SIG-M5 treated with dmso at 0.1 percent for 504 hours (cell line): Measurements from ENCODE around the gene WNT7B.

Source experiments
- DNase-seq: peaks from one replicate; lab custom pipeline; 2025; ENCODE audit not compliant: unreplicated experiment; lab: John Stamatoyannopoulos, UW

WNT7B gene

GRCh38 chr22:45891996-45892621 is 84.9 kb downstream of the WNT7B start:
- no peak for DNase-seq

DNA sequence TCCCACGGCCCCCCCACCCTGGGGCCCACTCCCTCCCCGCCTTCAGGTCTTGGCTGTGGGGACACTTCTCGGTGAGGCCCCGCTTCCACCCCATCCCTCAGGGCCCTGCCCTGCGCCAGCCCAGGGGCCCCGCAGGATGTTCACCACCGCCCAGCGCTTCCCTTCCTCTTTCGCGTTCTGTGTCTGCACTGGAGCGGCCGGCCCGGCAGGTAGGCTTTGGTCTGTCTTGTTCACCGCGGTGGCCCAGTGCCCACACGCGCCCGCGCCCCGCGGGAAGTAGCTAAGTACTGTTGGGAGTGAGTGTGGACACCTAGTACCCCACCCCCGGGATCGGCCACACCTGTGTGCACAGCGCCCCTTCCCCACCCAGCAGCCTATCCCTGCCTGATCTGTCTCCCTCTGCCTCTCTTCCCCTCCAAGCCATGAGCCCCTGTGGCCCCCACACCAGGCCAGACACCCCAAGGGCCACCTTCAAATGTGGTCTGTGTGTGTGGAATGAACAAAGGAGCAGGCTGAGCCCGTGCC is 85.4 kb downstream of the WNT7B start:
- DNase-seq: no peak

- no peak for DNase-seq
Measured at GRCh38 chr22:45891021-45891421, 85.9 kb downstream of the WNT7B start.

- no peak for DNase-seq
Measured at GRCh38 chr22:45890351-45890635, 86.7 kb downstream of the WNT7B start.

GRCh38 chr22:45889539-45890350 is 87.2 kb downstream of the WNT7B start:
- DNase-seq: no peak

- DNase-seq: no peak
Measured at GRCh38 chr22:45889093-45889538, 87.8 kb downstream of the WNT7B start.

DNA sequence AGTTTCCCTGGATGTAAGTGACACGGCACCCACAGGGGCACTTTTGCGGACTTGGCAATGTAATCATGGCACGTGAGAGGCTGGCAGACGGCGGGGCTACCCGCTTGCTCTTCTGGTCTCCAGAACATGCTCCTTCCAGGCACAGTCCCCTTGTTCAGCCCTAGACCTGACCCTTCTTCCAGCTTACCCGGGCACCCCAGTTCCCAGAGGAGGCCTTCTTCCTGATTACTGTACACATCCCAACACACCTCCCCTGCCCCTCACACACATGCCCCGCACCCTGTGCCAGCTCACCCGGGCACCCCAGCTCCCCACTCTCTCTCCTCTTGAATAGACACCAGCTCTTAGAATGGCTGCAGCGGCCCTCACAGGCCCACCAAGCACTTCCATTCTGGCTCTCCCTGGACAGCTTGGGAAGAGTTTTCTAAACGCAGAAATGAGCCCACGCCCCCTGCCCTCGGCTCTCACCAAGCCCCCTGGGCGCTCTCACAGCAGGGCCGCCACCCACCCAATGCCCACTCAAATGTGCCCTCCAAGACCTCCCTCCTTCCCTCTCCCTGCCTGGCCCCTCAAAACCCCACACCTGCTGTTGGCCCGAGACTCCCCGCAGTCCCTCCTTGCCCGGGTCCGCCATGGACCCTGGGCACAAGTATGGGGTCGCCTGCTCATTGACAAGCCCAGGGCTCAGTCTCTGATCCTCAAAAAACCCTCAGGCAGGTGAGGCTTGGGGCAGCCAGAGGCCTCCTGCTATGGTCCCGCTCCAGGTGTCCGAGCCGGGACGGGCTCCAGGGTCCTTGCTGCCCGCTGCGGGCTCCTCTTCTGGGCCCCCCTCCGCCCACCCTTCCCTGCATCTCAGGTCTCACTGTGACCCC is 88.5 kb downstream of the WNT7B start:
- DNase-seq: no peak

- no peak for DNase-seq
Measured at GRCh38 chr22:45887202-45888131, 89.5 kb downstream of the WNT7B start.

- no peak for DNase-seq
Measured at GRCh38 chr22:45886540-45886939, 90.4 kb downstream of the WNT7B start.

- DNase-seq: no peak
Measured at GRCh38 chr22:45885941-45886395, 91.0 kb downstream of the WNT7B start.

- DNase-seq: no peak
Measured at GRCh38 chr22:45885171-45885840, 91.7 kb downstream of the WNT7B start.

GRCh38 chr22:45884201-45885062 is 92.5 kb downstream of the WNT7B start:
- no peak for DNase-seq

DNA sequence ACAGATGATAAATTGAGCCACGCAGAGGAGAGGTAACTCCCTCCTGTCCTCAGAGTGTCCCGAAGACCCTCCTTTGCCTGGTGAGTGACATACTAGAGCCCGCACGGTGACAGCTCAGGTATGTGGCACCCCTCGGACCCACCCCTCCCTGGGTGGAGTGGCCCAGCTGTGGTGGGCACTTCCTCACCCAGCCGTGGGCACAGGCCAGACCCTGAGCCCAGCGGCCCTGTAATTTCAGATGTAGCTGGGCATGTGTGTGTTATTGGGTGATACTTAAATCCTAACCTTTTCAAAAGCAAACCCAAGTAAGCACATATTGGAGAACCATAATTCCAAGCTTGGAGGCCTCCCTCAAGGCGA is 93.2 kb downstream of the WNT7B start:
- no peak for DNase-seq

GRCh38 chr22:45882881-45883810 is 93.8 kb downstream of the WNT7B start:
- no peak for DNase-seq

- no peak for DNase-seq
Measured at GRCh38 chr22:45881524-45881875, 95.5 kb downstream of the WNT7B start.

- DNase-seq: no peak
Measured at GRCh38 chr22:45880716-45881523, 96.0 kb downstream of the WNT7B start.

- DNase-seq: no peak
Measured at GRCh38 chr22:45880091-45880715, 96.8 kb downstream of the WNT7B start.
